ENCODE data around the gene AMBP. TPM values are rescaled to one million over a fixed set of nuclear protein-coding genes. Genes with fewer than 3 reads are reported as not detected.

AMBP gene
- total and polyA plus RNA-seq, 4 donors: 0.47 to 3.7 (median 1.6) TPM

DNA sequence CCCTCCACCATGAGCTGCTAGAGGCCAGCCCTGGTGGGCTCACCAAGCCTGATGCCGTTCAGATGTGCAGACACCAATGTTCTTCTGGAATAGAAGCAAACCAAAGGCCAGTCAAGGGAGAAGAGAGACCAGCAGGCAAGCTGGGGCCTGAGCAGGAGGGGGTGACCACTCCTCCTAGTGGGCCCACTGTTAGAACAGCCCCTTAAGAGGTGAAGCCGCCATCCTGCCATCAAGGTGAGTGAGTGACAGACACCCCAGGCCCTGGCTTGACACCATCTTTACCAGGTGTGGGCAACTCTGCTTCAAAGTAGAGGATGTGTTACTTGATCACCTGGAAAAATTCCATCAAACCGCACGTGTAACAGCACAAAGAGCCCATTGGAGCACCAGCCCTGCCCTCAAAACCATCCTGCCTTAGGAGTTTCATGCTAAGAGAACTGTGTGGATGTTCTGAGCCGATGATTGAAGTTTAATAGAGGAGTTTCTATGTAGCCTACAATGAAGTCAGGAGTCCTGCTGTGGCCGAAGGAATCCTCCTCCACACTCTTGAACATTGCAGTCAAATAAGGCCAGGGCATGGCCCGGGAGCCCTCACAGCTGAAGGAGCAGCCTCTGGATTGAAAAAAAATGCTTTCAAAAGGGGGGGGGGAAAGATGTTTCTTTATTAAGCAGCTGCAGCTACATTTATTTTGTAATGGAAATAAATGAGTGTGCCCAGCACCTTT, 20.8 kb downstream of the AMBP start:
- H3K9me3 ChIP-seq (ENCODE audit: control insufficient read depth in 4 of 4, insufficient read depth in 3 of 4, low read length in 3 of 4): peaks cover 0 to 2% (median 0%) of the 10 kb centered on the region in 4 donors
- TF ChIP-seq, protein P1, sequence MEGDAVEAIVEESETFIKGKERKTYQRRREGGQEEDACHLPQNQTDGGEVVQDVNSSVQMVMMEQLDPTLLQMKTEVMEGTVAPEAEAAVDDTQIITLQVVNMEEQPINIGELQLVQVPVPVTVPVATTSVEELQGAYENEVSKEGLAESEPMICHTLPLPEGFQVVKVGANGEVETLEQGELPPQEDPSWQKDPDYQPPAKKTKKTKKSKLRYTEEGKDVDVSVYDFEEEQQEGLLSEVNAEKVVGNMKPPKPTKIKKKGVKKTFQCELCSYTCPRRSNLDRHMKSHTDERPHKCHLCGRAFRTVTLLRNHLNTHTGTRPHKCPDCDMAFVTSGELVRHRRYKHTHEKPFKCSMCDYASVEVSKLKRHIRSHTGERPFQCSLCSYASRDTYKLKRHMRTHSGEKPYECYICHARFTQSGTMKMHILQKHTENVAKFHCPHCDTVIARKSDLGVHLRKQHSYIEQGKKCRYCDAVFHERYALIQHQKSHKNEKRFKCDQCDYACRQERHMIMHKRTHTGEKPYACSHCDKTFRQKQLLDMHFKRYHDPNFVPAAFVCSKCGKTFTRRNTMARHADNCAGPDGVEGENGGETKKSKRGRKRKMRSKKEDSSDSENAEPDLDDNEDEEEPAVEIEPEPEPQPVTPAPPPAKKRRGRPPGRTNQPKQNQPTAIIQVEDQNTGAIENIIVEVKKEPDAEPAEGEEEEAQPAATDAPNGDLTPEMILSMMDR (IDR thresholded peaks at IDR 0.05; ENCODE audit: control extremely low read depth, extremely low read depth): no peak
- H3K4me3 ChIP-seq: no peak overlapping the region
- H3K27ac ChIP-seq (ENCODE audit: low read depth in 1 of 2, low read length in 1 of 2): no peak overlapping the region
- DNase-seq (no peak), ATAC-seq (ENCODE audit: insufficient read depth, low FRiP score) (no peak)
- no peaks in the 10 kb centered on the region for H3K27me3 ChIP-seq (ENCODE audit: control insufficient read depth in 3 of 3, insufficient read depth in 3 of 3, low read length in 2 of 3)
- no peak overlapping the region for H3K9ac ChIP-seq (ENCODE audit: insufficient read depth in 1 of 2, low read length in 2 of 2)
- no peaks in the 10 kb centered on the region for H3K4me1 ChIP-seq (ENCODE audit: control insufficient read depth in 5 of 5, insufficient read depth in 5 of 5, low read length in 5 of 5)
- H3K36me3 ChIP-seq (ENCODE audit: control insufficient read depth in 4 of 4, insufficient read depth in 4 of 4, low read length in 4 of 4): peaks cover 0 to 9% (median 7%) of the 10 kb centered on the region in 4 donors
- WGBS, 2 donors: 79 to 83% methylated on average over 7 of the region's 7 CpGs

DNA sequence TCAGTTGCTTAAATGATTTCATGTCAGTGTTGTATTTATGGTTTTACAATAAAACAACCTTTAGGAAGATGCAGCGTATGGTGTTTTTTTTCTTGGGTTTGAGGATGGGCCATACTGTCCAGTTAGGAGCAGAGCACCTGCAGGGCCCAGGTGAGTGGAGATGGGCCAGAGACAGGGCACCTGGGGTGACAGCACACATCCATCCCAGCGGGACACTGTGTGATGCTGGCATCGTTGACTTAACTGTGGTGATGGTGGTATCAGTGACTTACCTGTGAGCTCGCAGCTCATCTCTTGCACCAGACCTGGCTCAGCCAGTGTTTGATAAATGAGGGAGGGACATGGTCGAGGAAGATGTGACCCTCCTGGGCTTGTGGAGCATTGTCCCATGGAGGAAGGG, 21.6 kb downstream of the AMBP start:
- DNase-seq (no peak), ATAC-seq (ENCODE audit: insufficient read depth, low FRiP score) (no peak)

DNA sequence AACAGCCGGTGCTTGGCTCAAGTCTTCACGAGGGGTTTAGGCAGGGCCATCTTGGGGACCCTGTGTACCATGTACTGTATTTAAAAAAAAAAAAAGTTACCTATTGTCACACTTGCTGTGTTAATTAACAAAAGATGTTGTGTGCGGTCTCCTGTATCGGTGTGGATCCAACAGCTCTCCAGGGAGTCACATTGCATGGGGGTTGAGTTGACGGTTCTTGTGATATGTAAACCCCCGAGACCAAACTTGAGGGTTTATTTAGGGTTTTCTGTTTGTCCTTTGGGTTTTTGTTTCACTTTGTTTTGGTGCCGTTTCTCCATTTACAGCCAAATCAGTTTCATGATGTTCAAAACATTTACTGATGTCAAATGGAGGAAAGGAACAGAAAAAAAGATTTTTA, 22.2 kb downstream of the AMBP start:
- Histone ChIP-seq H3K27ac (ENCODE audit: low read depth in 1 of 2, low read length in 1 of 2) (no peak overlapping the region), H3K36me3 (ENCODE audit: control insufficient read depth in 4 of 4, insufficient read depth in 4 of 4, low read length in 4 of 4) (peaks cover 0 to 20% (median 14%) of the 10 kb centered on the region in 4 donors), H3K27me3 (ENCODE audit: control insufficient read depth in 3 of 3, insufficient read depth in 3 of 3, low read length in 2 of 3) (no peaks in the 10 kb centered on the region), H3K9me3 (ENCODE audit: control insufficient read depth in 4 of 4, insufficient read depth in 3 of 4, low read length in 3 of 4) (peaks cover 0 to 2% (median 0%) of the 10 kb centered on the region in 4 donors), H3K4me1 (ENCODE audit: control insufficient read depth in 5 of 5, insufficient read depth in 5 of 5, low read length in 5 of 5) (no peaks in the 10 kb centered on the region), H3K9ac (ENCODE audit: insufficient read depth in 1 of 2, low read length in 2 of 2) (no peak overlapping the region), H3K4me3 (no peak overlapping the region)
- no peak for DNase-seq
- ATAC-seq (ENCODE audit: insufficient read depth, low FRiP score): no peak
- 89 to 91% methylated on average over 7 of the region's 7 CpGs for WGBS, 2 donors
- TF ChIP-seq, protein P1 (IDR thresholded peaks at IDR 0.05; ENCODE audit: control extremely low read depth, extremely low read depth): no peak

More for the DNA sequence above, 21.6 kb downstream of the AMBP start:
- 93 to 96% methylated on average over 5 of the region's 5 CpGs for WGBS, 2 donors
- TF ChIP-seq, protein P1 (IDR thresholded peaks at IDR 0.05; ENCODE audit: control extremely low read depth, extremely low read depth): no peak
- H3K27me3 ChIP-seq (ENCODE audit: control insufficient read depth in 3 of 3, insufficient read depth in 3 of 3, low read length in 2 of 3): no peaks in the 10 kb centered on the region
- H3K9ac ChIP-seq (ENCODE audit: insufficient read depth in 1 of 2, low read length in 2 of 2): no peak overlapping the region
- H3K4me3 ChIP-seq: no peak overlapping the region
- no peak overlapping the region for H3K27ac ChIP-seq (ENCODE audit: low read depth in 1 of 2, low read length in 1 of 2)
- H3K9me3 ChIP-seq (ENCODE audit: control insufficient read depth in 4 of 4, insufficient read depth in 3 of 4, low read length in 3 of 4): peaks cover 0 to 2% (median 0%) of the 10 kb centered on the region in 4 donors
- H3K4me1 ChIP-seq (ENCODE audit: control insufficient read depth in 5 of 5, insufficient read depth in 5 of 5, low read length in 5 of 5): no peaks in the 10 kb centered on the region
- peaks cover 0 to 14% (median 11%) of the 10 kb centered on the region in 4 donors for H3K36me3 ChIP-seq (ENCODE audit: control insufficient read depth in 4 of 4, insufficient read depth in 4 of 4, low read length in 4 of 4)
